HG02973 (cell line): ENCODE measurements around the gene LDHAL6B.

Source experiments
- ATAC-seq: cut with Tn5 transposase; IDR thresholded peaks from one replicate; pipeline ENCODE4 v1.9.1; 2021; ENCODE audit warnings: moderate library complexity; ENCODE audit not compliant: unreplicated experiment

LDHAL6B gene

DNA sequence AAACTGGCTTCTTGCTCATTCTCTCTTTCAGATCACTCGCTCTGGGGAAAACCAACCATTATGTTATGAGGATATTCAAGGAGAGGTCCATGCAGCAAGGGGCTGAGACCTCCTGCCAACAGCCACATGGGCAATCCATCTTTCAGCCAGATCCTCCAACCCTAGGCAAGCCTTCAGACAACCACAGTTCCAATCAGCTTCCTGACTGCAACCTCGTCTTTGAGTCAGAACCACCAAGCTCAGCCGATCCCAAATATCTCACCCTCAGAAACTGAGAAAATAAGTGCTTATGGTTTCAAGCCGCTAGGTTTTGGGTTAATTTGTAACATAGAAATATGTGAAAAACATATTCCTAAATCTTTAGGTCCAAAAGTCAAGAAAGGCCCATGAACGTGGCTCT lies 10.3 kb downstream of the LDHAL6B start:
- no peak for ATAC-seq

DNA sequence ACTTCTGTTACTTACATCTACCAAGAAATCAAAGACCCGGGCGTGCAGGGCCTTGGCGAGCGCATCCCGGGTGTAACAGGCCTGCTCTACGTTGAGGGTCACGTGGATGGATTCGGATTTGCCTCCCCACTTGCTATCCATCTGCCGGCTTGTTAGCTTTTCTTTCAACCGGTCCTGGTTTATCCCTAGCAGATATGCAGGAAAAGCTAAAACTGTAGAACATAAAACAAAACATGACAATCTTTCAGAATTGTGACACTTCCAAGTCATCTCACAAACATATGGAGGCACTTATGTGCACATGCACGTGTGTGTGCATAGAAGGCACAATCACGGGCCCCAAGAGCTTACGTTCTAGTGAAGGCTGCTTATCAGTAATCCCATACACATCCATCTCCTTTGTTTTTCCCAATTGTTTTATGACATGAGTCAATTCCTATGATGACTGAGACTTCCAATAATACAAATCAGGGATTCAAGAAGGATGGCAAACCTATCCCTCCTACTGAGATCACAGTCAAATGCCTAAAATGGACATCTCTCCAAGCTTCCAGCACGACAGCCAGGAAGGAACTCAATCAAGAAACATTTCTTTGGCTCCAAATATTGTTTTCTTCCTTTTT lies 11.3 kb downstream of the LDHAL6B start:
- no peak for ATAC-seq

DNA sequence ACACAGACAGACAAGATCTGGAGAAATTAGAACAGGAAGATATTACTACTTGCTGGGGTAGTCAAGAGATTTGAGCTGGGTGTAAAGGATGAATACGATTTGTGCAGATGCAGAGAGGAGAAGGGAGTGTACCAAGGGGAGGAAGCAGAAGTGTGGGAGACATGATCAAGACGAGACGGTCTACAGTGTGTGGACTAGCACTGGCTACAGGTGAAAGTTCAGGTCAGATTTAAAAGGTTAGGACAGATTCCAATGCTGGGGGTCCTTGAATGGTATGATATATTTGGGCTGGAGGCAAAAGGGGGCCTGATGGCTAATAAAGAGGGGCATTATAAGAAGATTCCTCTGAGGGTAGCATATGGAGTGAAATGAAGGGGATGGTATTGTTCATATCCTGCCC lies 12.1 kb downstream of the LDHAL6B start:
- no peak for ATAC-seq

DNA sequence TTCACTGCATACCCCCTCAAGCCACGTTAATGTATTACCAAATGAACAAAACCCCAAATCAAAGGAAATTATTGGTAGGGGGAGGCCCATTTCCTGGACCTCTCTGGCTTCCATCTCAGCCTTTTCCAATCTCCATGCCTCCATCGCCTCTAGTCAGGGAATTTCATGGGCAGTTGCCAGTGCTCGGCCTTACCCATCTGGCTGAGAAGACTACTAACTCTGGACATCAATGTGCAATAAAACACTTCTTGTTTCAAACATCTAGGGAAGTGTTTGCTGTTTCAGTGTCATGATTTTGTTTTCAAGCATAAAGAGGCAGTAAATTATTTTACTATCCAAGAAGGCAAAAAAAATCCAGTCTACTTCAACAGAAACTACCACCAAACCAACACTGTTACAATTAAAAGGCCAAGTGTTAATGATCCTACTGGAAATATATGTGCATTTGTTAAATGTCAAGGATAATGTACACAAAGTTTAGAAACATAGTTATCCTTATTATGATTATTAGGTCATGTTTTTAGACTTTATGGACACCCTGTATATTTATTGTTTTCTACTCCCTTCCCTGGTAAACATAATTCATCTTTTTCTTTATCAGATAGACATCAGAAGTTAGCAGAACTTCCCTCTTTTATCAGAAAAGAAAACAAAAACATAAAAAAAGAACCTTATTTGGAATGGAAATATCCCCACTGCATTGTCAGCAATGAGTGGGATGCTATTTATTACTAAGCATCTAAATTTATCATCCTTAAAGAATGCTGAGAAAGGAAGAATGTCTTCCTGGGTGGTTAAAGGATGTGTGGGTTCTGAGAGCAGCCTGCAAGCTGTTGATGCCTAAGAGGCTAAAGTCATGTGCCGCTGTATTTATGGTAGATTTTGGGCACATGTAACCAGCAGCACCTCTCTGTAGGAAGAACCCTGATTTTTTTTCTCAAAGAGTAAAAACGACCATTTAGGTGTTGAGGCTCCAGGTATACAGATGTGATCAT lies 15.2 kb downstream of the LDHAL6B start:
- ATAC-seq, result no peak

DNA sequence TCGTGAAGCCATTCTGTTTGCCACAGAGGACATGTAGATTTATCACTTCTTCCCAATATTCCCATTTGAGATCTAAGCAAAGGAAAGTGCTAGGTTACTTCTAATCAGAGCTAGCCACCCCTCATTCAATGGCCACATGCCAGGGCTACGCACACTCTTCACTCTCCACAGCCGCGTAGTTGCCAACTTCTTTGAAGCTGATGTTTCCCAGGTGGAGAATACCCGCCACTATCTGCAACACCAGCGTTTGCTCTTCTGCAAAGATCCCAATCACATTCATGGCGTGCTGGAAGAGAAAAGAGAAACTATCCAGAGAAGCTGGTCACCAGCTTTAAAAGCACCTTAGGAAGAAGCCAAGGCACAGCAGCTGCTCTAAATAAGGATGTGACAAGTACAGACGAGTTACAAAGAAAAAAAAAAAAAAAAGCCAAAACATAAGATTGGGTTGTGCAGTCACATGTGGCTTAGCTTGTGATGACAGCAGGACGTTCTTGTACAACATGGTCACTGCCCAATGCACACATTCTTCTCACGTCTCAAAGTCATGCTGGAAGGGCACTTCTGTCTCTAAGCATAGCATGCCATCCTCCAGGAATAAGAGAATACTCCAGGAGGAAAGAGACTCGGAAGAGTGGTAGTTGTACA lies 16.4 kb downstream of the LDHAL6B start:
- ATAC-seq, result no peak

DNA sequence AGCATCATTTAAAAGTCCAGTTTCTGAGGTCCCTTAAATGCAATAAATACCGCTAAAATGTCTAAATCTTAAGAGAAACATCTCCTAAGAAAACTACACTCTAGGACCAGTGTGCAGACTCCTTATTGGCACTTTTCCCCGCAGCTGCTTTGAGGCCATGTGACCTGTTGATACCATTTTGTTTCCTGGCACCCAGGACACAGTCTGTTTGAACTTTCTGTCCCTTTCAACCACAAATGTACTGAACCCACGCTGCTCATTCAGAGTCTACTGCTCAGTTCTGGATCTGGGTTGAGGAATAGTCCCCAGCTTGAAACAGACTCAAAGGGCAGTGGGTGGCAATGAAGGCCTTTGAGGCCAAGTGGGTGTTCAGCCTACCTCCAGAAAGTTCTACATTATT lies 17.1 kb downstream of the LDHAL6B start:
- no peak for ATAC-seq

DNA sequence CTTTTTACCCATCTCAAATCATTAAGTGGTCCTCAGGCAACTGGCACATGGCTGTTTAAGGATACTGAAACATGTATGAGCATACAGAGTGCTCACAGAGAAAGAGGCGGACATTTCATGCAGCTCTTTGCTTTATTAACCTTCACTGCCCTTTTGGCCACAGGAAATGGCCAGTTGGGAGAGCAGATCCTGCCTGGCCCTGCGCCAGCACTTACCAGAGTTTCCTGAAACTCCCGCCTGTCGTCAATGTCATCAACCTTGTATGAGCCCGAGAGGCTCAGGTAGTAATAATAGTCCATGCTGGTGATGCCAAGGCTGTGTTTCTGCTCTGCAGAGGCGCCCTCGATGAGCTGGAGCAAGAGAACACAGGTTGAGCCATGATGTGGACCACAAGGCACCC lies 17.8 kb downstream of the LDHAL6B start:
- ATAC-seq, result no peak

DNA sequence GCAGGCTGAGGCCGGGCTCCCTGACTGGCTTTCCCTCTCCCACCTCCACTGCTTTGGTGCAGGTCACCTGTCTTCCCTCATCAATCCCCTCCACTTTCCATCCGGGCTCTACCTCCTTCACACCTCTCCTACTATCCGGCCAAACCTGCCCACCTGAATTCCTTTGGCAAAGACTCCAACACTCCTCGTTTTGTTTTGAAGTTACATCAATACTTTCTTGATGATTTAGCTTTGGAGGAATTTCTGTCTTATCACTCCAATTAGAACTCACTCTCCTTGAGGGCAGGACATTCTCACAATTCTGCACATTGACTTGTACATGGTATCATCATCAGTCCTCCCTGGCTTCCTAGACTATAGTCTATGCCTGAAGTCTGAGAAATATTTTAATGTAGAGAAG lies 20.4 kb downstream of the LDHAL6B start:
- no peak for ATAC-seq

DNA sequence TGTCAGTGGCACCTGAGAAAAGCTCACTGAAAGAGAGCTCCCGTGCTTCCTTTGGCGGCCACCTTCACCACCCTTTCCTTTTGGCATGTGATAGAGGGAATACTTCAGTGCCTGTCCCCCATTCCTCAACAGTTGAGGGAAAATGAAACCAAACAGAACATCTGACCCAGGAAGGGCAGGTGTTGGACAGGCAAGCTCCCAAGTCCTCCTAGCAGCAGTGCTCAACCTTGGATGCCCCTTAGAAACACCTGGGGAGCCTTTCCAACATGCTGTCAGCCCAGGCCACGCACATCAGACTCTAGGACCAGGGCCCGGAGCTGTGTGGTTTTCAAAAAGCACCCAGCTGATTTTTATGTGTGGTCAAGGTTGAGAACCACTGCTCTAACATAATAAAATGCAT lies 22.4 kb downstream of the LDHAL6B start:
- no peak for ATAC-seq

DNA sequence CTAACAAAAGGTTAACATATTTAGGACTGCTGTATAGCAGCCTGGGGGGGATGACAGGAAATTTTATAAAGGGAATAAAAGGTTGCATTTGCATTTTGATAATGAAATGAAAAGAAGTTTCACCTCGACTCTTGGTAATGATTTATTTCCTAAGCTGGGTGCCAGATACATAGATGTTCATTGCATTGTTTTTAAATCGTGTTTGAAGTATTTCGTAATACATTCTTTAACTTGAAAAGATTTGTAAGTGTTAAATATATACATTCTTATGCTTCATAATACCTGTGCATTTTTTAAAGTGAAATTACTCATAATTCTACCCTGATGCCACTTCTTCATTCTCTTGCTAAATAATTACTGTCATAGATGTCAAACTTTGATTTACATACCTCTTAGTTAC lies 22.8 kb downstream of the LDHAL6B start:
- no peak for ATAC-seq

DNA sequence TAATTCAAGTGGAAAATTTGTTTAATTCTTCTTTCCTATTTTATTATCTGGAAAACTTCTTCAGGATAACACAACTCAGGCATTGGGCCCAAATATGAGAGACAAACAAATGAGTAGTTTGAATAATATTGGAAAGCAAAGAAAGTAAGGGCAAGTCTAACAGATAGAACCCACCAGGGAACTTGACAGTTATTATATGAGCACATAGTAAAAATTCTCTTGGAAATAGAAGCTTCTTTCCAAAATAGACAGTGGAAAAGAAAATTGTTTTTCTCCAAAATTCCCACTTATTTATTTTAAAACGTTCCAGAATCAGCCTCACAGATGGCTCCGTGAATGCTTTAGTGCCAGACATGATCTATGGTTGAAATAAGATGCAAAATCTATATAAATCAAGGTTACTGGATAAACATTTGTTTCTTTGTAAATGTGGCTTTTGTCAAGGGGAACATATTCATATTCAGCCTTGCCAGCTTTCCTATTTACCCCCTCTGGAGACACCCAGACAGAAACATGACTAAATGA lies 23.9 kb downstream of the LDHAL6B start:
- no peak for ATAC-seq

DNA sequence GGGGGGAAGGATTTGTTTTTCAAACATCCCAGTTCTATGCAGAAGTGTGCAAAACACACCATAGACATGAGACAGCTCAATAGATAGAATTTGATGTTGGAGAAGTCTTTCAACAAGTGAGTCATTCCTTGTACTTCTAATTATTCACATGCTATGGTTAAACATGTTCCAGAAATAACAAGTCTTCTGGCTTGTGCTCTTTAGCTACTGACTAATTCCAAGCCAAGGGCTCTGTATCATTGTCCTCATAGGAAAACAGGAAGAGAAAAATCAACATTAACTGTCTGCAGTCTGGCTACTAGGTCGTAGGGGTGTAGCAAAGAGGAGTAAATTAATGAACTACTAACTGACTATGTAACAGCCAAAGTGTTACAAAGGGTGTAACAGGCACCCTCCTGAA lies 25.8 kb downstream of the LDHAL6B start:
- no peak for ATAC-seq

DNA sequence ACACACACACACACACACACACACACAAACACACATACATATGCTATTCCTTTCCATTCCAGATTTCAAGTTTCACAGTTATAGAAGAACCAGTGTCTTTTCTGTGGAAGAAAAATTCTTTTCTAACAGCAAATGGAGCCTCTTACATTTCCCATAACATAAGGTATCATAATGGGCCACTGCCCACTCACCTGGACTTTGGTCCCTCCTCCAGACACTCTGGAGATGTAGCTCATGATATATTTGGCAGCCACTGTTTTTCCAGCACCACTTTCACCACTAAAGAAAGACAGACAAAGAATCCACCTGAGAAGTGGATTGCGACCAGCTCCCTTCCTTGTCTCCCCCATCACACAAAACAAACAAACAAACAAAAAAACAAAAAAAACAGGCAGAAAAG lies 29.8 kb downstream of the LDHAL6B start:
- ATAC-seq, result no peak

DNA sequence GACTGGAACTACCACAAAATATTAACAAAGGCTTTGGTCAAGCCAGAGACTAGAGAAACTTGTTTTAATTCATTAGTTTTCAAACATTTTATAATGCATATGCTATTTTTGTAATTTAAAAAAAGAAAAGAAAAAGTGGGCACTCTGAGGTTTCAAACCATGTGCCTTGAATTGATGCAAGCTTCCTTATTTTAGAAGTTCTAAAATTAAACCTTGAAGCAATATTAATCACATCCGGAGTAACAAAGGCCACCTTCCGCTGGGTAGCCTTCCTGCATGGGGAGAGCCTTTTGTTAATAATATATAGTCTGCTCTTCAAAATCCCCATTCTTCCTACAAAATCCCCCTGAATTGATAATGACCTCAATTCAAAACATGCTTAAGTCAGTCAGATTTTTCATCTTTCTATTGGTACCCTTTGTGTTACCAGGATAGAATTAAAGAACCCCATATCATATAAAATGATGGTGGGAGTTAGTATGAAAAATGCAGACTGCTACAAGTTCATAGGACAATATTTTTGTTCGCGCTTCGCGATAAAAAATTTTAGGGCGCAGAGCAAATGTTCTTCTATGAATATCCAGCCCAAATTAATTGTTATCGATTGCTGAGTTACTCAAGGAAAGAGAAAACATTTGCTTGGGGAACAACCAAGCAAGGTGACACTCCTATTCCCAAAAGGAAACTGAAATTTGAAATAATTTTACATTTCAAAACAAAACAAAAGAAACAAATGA lies 30.6 kb downstream of the LDHAL6B start:
- peak; percentile 57 for ATAC-seq

DNA sequence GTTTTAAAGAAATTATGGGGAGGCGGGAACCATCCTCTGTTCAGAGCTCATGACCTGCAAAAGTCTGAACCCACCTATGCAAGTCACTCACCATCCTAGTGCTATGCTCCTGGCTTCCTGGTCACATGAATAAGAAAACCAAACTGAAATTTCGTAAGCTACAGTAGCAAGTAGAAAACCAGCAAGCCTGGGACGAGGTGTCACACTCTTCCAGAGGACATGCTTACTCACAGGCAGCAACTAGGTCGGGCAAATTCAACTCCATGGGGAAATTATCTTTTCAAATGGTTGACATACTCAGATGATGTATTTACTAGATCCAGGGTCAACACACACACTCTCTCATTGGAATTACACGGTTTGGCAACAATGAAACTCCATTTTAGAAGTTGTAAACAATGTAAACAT lies 31.3 kb downstream of the LDHAL6B start:
- ATAC-seq, result peak; percentile 35

DNA sequence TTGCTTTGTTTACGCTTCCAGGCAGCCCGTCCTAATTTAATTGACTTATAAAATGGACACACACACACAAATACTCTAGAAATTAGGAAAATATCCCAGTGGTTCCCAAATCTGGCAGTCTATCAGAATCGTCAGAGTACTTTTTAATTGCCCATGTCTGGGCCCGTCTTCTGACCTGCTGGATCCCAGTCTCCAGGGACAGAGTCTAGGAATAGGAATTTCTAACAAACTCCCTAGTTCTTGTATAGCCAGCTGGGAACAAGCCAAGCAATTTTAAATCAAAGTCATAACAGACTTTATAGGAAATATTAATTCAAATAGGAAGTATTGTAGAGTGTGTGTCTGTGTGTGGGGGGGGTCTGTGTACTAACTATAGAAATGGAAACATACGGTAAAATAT lies 33.4 kb downstream of the LDHAL6B start:
- ATAC-seq, result no peak

DNA sequence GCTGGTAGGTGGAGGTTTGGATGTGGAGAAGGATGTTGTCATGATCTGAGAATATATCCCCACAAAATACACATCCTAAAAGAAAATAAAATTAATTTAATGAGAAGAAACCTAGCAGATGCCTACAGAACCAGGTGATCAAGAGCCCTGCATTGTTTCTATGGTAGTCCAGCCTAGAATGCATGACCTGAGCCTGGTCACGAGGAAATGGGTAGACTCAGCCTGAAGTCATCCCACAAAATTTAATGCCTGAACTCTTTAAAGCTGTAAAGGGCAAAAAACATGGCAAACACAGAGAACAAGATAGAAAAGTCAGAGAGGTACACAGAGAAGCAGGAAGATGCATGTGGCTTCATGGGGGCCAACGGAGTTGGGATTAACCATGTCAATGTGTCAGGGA lies 36.0 kb downstream of the LDHAL6B start:
- no peak for ATAC-seq

DNA sequence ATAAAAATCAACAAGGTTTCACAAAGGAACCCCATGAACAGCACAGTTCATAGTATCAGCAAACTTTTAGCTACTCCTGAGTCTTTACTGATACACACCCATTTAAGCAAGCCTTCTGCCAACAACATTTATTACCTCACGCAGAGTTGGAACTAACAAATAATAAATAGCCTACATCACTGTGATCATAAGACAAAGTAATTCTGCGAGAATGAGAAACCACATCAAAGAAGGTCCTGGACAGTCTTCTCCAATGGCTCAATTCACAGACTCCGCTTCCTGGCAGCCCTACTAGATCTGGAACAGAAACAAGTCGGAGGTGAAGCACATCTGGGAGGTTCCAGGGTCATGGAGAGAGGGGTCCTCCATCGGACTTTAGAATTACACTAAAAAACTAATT lies 37.0 kb downstream of the LDHAL6B start:
- ATAC-seq, result no peak

DNA sequence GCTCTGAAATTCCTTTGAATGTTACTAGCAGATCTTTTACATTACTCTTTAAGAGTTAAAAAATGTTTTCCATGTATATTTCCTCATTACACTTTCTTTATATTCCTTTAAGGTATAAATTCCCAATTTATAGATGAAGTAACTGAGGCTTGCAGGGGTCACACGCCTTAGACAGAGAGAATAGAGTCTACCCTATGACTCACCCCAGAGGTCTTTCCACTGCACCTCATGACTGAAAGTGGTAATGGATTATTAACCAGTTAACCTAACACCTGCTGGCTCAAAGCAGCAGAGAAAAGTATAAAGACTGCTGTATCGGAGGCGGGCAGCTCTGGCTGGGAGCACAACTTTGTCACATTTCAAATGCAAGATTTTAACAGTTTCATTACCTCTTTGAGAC lies 37.7 kb downstream of the LDHAL6B start:
- peak; percentile 86 for ATAC-seq

DNA sequence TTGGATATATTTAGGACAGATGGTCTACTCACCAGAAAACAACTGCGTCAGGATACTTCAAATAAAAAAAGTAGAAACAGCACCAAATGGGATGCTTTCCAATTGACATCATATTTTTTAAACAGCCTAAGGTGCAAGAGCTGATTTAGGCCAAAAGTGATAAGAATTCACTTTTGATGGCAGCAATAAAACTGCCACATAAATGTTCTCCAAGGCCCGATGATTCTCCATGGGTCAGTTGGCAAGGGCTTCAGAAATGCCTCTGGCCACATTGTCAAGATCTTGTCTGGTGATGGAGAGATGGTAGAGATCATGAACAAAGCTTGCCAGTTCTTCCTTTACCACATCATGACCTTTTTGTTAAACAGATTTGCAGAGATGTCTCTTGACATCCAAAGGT lies 38.9 kb downstream of the LDHAL6B start:
- ATAC-seq, result no peak

DNA sequence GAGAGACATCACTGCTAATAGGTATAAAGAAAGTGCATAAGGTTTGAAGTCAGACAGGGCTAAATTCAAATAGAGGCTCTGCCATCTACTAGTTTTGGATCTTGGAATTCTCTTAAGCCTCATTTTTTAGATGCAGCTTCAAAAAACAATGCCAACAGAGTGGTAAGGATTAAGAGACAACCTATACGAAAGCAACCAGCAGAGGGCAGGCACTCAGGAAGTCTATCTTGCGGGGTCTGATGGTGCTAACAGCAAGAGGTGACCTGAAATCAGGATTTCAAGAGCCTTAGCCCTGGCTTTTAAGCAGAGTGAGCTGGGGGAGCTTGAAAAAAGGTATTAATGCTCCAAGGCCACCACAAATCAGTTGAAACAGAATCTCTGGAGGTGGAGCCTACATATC lies 40.7 kb downstream of the LDHAL6B start:
- ATAC-seq, result no peak
